Amniotic epithelial cell (primary cell): ENCODE results near the gene COL9A3.

Experiments used
- DNase-seq: peaks from one replicate; pipeline ENCODE4 v3.0.0-alpha.2; 2010; ENCODE audit warnings: low read depth

Gene COL9A3

GRCh38 chr20:62816884-62817873 lies at the start of gene COL9A3:
Gene COL9A3, plus strand, starts transcription at chr20:62817050. Its CDS starts 15 bp downstream, at chr20:62817065.
- DNase-seq: no peak

GRCh38 chr20:62768234-62768546 lies 48.7 kb upstream of the COL9A3 start:
- DNase-seq: no peak

DNA sequence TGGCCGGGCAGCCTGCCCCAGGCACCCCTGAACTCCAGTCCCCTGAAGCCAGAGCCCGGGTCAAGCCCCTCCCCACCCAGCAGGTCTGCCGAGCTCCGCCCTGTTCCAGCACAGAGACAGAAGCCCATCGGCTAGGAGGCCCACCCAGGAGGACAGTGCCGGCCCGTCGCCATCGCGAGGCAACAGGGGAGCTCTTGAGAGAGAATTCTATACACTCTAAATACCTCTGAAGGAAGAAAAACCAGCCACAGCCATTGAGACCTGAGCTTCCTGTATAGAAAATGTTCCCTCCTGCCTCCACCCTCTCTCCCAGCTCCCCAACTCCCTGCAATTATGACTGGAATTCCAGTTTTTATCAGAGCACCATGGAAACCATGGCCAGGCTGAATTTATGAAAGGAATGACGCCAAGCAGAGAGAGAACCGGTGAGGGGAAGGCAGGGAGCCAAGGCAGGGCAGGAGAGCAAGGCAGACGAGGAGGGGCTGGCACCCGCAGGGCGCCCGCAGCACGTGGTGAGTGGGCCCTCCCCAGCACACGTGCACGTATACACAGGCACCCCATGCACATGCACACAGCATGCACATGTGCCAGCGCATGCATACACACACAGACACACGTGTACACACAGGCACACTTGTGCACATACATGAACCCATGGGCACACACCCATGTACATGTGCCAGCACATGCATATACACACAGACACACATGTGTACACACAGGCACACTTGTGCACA lies 48.1 kb upstream of the COL9A3 start:
- peak; percentile 85 for DNase-seq

- DNase-seq: no peak
Measured at GRCh38 chr20:62769346-62770071, 47.3 kb upstream of the COL9A3 start.

- DNase-seq: no peak
Measured at GRCh38 chr20:62770111-62770910, 46.5 kb upstream of the COL9A3 start.

GRCh38 chr20:62770916-62771315 lies 45.9 kb upstream of the COL9A3 start:
- no peak for DNase-seq

- DNase-seq: no peak
Measured at GRCh38 chr20:62771396-62772102, 45.3 kb upstream of the COL9A3 start.

- DNase-seq: no peak
Measured at GRCh38 chr20:62772103-62772611, 44.7 kb upstream of the COL9A3 start.

- no peak for DNase-seq
Measured at GRCh38 chr20:62772619-62772989, 44.2 kb upstream of the COL9A3 start.

- DNase-seq: peak; percentile 64
Measured at GRCh38 chr20:62772990-62773844, 43.6 kb upstream of the COL9A3 start.

- no peak for DNase-seq
Measured at GRCh38 chr20:62773845-62774714, 42.8 kb upstream of the COL9A3 start.

- DNase-seq: no peak
Measured at GRCh38 chr20:62774762-62775161, 42.1 kb upstream of the COL9A3 start.

DNA sequence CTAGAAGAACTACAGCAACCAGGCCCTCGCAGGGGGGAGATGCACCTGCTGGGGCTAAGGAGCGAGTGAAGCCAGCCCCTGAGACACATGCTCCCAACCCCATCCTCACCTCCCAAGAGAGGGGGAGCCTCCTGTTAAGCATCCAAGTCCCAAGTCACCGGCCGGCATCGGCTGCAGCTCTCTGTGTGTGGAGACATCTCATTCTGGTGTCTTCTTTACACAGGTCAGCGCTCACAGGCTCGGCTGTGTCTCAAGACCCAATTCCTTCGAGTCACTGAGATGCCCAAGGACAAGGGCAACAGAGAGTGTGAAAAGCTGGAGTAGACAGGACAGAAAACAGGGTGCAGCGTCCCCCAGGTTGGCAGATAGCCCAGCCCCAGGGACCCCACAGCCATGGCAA lies 41.6 kb upstream of the COL9A3 start:
- DNase-seq: no peak

- no peak for DNase-seq
Measured at GRCh38 chr20:62776035-62776691, 40.7 kb upstream of the COL9A3 start.

- no peak for DNase-seq
Measured at GRCh38 chr20:62776692-62777527, 39.9 kb upstream of the COL9A3 start.

DNA sequence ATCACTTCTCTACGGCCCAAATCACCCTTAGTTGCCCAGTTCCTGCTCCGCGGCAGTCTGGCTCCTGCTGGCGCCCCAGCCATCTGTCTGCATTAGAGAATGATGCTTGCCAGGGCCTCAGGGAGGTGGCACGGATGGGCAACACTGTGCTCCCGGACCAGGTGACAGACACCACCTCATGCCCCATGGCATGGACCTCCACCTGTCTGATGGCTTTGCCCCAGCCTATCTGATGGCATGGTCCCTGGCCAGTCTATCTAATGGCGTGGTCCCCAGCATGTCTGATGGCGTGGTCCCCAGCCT lies 39.4 kb upstream of the COL9A3 start:
- no peak for DNase-seq

DNA sequence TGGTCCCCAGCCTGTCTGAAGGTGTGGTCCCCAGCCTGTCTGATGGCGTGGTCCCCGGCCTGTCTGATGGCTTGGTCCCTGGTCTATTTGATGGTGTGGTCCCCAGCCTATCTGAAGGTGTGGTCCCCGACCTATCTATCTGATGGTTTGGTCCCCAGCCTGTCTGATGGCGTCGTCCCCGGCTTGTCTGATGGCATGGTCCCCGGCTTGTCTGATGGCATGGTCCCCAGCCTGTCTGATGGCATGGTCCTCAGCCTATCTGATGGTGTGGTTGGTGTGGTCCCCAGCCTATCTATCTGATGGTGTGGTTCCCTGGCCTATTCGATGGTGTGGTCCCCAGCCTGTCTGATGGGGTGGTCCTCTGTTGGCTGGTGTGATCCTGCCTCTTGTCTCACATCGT lies 38.8 kb upstream of the COL9A3 start:
- no peak for DNase-seq
